ENCODE measurements around the gene STK32A.

Gene STK32A

GRCh38 chr5:147434049-147434448 lies 199.2 kb downstream of the STK32A start:
- no peak for TF ChIP-seq CTCF (IDR thresholded peaks at IDR 0.05; ENCODE audit: low read depth, low read length, missing control alignments)
- in situ Hi-C loops (cut with HindIII; ENCODE audit: low pct_ligation_motif_present, low sequenced_read_pairs) = no loop called here
- no peak for DNase-seq
- no peak overlapping the region for H3K27ac ChIP-seq
- no peaks in the 10 kb centered on the region for H3K27me3 ChIP-seq (replicated peaks)
- no peak overlapping the region for H3K4me3 ChIP-seq (ENCODE audit: low read depth, low read length)
- no peaks in the 10 kb centered on the region for H3K36me3 ChIP-seq (replicated peaks)

- no peak overlapping the region for H3K4me3 ChIP-seq (ENCODE audit: low read depth, low read length)
- no peak for TF ChIP-seq CTCF (IDR thresholded peaks at IDR 0.05; ENCODE audit: low read depth, low read length, missing control alignments)
- DNase-seq = no peak
- H3K27ac ChIP-seq = no peak overlapping the region
- no peaks in the 10 kb centered on the region for H3K36me3 ChIP-seq (replicated peaks)
- no peaks in the 10 kb centered on the region for H3K27me3 ChIP-seq (replicated peaks)
- in situ Hi-C loops (cut with HindIII; ENCODE audit: low pct_ligation_motif_present, low sequenced_read_pairs) = no loop called here
These were observed 201.8 kb downstream of the STK32A start for GRCh38 chr5:147436596-147436995.

- in situ Hi-C loops (cut with HindIII; ENCODE audit: low pct_ligation_motif_present, low sequenced_read_pairs) = no loop called here
- Histone ChIP-seq H3K27me3 (replicated peaks) (no peaks in the 10 kb centered on the region), H3K27ac (no peak overlapping the region), H3K4me3 (ENCODE audit: low read depth, low read length) (no peak overlapping the region), H3K36me3 (replicated peaks) (no peaks in the 10 kb centered on the region)
- no peak for TF ChIP-seq CTCF (IDR thresholded peaks at IDR 0.05; ENCODE audit: low read depth, low read length, missing control alignments)
- no peak for DNase-seq
These were observed 202.4 kb downstream of the STK32A start for GRCh38 chr5:147437161-147437596.

All from brain microvascular endothelial cell (primary cell).